GM18867 (cell line): Measurements from ENCODE around the gene CALR.
"Not testable (repeated sequence)": the region's sequence is repeated elsewhere in the genome, so short reads cannot be mapped to it uniquely, and the experiment has no call there.

Source experiments
- ATAC-seq: cut with Tn5 transposase; IDR thresholded peaks from one replicate; pipeline ENCODE4 v1.9.1; 2021; ENCODE audit warnings: mild to moderate bottlenecking, moderate library complexity; ENCODE audit not compliant: unreplicated experiment

The CALR gene

DNA sequence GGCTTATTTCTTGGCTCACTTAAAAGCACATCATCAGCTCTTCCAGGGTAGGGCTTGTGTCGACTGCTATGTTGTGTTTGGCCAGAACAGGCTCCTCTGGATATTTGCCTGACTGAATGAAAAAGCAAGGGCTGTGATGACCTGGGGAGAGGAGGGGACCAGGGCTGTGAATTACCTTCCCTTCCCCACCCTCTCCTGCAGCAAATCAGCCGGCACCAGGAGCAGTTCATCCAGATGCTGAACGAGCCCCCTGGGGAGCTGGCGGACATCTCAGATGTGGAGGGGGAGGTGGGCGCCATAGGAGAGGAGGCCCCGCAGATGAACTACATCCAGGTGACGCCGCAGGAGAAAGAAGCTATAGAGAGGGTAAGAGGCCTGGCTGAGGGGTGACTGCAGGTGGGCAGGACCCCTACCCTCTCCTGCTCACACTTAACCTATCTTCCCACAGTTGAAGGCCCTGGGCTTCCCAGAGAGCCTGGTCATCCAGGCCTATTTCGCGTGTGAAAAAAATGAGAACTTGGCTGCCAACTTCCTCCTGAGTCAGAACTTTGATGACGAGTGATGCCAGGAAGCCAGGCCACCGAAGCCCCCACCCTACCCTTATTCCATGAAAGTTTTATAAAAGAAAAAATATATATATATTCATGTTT, 14.2 kb downstream of the CALR start:
- no peak for ATAC-seq

DNA sequence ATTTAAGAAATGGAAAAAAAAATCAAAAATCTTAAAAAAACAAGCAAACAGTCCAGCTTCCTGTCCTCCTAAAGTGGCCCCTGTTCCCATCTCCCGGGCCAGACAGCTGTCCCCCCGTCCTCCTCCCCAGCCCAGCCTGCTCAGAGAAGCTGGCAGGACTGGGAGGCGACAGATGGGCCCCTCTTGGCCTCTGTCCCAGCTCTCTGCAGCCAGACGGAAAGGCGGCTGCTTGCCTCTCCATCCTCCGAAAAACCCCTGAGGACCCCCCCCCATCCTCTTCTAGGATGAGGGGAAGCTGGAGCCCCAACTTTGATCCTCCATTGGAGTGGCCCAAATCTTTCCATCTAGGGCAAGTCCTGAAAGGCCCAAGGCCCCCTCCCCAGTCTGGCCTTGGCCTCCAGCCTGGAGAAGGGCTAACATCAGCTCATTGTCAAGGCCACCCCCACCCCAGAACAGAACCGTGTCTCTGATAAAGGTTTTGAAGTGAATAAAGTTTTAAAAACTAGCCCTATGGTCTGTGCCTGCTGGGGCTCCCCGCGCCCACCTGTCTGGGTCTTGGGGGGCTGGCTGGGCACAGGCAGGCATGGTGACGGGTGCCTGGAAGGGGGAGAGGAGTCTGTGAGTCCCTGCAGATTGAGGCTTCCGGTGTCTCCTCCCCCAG, 14.9 kb downstream of the CALR start:
- ATAC-seq, result no peak

DNA sequence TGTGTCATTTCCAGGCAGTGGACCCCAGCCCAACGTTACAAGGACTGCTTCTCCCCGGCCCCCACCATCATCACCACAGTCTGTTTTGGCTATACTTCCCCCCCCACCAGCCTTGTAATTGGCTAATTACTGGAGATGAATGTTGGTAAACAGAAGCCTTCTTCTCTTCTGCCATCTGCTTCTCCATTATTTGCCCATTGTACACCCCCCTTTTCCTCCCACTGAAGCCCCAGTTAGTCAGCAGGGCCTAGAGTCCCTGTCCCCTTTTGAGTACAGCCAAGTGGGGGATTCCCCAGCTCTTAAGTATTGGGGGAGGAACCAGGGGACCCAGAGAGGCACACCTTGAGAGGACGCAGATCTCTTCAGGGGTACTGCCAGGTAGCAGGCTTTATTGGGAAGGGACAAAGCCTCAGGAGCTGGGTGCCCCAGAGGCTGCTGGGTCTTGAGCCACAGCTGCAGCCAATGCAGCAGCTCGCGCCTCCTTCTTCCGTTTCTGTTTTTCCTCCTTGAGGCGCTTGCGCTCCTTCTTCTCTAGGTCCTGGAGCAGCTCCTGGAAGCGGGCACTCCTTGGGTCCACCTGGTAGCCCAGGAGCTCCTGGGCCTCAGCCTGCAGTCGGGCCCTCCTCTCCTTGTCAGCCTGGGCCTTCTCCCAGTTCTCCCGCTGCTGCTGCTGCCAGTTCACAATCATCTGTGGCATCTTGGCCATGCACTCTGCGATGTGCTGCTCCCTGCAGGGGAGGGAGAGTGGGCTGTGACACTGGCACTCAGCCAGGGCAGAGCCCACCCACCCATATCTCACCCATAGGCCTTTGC, 15.6 kb downstream of the CALR start:
- no peak for ATAC-seq

DNA sequence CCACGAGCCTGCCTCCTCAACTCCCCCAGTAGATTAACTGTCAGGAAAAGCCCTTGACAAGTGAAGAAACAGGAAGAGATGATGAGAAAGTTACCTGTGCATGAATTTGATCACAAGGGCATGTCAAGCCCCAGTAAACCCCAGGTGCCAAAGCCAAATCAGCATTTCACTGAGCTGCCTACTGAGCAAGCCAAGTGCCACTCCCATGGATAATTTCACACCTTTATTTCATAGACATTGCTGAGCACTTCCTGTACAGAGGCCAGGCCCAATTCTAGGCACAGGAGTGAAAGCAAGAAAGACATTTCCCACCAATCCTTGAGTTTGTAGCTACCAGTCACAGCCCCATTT, 16.2 kb downstream of the CALR start:
- no peak for ATAC-seq

DNA sequence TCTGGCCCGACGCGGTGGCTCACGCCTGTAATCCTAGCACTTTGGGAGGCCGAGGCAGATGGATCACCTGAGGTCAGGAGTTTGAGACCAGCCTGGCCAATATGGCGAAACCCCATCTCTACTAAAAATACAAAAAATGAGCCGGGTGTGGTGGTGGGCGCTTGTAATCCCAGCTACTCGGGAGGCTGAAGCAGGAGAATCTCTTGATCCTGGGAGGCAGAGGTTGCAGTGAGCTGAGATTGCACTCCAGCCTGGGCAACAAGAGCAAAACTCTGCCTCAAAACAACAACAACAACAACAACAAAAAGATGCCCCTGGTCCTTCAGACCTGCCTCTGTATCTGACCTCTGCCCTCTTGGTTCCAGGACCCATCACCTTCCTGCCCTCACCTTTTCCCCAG, 17.2 kb downstream of the CALR start:
- ATAC-seq, result not testable (repeated sequence)

DNA sequence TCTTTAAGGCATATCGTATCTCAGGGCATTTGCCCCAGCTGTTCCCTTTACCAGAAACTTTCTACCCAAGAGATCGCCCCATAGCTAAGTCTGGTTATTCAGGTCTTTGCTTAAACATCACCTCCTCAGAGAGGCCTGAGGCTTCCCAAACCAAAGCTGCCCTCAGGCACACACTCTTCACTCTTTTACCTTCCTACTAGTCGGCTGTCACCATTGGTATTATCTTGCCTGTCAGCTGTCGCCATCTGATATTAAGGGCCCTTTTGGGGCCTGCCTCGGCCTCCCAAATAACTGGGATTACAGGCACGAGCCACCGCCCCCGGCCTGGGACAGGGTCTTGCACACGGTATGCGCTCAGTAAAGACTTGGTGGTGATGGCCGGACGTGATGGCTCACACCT, 17.6 kb downstream of the CALR start:
- ATAC-seq, result no peak

DNA sequence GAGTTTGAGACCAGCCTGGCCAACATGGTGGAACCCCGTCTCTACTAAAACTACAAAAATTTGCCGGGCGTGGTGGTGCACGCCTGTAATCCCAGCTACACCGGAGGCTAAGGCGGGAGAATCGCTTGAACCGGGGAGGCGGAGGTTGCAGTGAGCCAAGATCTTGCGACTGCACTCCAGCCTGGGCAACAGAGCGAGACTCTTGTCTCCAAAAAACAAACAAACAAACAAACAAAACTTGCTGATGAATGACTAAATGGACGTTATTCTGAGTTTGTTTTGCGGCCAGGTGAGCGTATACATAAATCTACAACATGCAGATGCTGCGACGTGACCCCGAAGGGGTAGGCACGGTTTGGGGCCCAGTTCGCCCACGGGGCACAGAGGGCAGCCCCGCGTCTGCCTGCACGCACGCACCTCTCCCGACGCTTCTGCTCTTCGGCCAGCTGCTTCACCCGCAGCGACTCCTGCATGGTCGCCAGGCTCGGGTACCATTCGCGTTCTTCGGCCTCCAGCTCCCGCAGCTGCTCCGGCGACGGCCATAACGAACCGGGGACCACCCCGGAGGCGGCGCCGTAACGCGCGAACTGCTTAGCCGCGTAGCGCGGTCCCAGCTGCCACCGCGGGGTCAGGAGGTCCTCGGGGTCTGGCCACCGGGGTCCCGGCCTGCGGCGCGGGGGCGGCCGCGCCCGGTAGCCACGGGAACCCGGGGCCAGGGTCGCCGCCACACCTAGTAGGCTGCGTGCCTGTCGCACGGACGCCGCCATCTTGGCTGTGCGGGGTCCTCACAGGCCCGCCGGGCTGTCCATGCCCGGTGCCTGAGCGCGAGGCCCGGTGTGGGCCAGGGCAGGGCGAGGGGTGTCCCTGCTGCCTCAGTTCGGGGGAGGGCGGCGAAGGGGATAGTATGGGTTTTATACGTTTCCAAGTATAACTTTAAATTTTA, 18.3 kb downstream of the CALR start, which contains the start of gene GADD45GIP1:
Gene GADD45GIP1, minus strand, starts transcription at position 778 of the 943 bp plus-strand sequence. Its CDS starts 11 bp downstream, at position 767.
- peak; percentile 67 for ATAC-seq

DNA sequence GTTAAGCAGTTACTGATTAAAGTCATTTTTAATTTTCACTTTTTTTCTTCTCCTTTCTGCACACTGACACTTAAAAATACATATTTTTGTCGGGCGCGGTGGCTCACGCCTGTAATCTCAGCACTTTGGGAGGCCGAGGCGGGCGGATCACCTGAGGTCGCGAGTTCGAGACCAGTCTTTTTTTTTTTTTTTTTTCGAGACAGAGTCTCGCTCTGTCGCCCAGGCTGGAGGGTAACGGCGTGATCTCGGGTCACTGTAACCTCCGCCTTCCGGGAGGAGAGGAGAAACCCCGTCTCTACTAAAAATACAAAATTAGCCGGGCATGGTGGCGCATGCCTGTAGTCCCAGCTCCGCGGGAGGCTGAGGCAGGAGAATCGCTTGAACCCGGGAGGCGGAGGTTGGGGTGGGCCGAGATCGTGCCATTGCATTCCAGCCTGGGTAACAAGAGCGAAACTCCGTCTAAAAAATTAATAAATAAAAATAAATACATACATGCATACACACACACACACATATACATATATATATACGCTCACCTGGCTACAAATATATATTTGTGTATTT, 19.1 kb downstream of the CALR start:
- ATAC-seq, result not testable (repeated sequence)

DNA sequence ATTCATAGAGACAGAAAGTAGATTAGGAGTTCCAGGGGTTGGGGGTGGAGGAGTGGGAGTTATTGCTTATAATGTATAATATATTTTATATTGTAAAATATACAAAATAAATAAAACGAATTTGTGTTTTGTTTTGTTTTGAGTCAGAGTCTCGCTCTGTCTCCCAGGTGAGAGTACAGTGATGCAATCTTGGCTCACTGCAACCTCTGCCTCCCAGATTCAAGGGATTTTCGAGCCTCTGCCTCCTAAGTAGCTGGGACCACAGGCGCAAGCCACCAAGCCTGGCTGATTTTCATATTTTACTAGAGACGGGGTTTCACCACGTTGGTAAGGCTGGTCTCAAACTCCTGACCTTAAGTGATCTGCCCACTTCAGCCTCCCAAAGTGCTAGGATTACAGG, 21.1 kb downstream of the CALR start:
- no peak for ATAC-seq

DNA sequence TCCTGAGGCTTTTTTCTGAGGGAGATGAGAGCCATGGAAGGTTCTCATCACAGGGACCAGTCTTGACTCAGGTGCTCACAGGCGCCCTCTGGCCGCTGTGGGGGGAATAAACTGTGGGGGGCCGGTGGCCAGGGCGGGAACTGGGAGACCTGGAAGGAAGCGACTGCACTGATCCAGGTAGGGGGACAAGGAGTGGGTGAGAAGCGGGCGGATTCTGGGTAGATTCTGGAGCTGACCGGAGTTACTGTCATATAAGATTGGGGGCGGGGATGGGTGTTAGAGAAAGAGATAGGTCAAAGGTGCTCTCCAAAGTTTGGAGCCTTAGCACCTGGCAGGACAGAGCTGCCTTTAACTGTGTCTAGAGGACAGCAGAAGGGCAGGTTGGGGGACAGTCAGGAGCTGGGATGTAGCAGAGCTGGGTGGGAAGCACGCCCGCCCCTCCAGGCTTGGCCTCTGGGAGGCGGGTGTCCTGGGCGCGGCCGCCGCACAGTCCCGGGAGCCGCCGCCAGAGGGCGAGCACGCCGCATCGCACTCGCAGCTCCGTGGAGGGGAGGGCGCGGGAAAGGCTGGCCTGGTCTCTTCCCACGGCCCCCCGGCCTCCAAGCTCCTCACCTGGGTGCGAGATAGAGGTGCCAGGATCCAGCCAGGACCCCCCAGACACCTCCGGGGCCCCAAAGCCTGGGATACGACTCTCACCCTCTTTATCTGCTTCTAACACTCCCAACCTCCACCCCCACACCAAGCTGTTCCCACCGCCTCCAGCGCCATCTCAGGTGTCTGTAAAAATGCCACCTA, 26.8 kb downstream of the CALR start:
- ATAC-seq, result peak; percentile 66

DNA sequence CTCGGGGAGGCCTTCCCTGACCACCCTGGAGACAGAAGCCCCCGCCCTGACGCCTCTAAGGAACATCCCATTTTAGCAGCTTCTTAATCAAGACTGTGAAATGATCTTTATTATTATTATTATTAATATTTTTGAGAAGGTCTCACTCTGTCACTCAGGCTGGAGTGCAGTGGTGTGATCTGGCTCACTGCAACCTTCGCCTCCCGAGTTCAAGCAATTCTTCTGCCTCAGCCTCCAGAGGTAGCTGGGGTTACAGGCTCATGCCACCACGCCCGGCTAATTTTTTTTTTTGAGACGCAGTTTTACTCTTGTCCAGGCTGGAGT, 27.4 kb downstream of the CALR start:
- no peak for ATAC-seq

DNA sequence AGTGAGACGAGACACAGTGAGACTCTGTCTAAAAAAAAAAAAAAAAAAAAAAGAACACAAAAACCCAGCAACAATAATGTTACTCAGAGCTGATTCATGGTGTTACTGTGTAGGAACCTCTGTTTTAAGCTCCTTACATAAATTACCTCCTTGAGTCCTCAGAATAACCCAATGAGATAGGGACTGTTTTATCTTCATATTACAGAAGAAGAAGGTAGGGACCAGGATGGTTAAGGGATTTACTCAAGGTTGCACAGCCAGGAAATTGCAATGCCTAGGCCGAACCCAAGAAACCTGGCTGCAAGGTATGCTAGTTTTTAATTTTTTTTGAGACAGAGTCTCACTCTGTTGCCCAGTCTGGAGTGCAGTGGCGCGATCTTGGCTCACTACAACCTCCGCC, 29.5 kb downstream of the CALR start:
- no peak for ATAC-seq

DNA sequence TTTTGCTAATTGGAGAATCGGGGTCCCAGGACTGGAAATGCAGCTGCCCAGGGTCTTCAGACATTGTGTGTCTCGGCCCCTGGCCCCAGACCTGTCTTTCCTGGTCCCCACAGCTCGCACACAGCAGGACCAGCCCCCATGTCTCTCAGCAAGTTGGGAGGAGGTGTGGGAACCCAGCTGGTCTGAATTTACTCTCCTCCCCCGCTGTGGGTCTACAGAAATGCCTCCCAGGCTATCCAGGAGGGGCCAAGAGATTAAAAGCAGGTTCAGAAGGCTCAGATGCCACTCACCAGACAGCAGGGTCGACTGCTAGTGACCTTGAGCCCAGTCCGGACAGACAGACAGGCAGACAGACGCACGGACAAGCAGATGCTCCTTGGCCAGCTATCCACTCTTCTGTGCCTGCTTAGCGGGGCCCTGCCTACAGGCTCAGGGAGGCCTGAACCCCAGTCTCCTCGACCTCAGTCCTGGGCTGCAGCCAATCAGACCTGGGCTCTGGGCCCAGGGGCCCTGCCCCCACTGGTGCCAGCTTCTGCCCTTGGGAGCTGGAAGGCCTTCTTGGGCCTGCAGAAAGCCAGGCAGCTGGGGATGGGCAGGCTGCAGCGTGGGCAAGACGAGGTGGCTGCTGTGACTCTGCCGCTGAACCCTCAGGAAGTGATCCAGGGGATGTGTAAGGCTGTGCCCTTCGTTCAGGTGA, 31.0 kb downstream of the CALR start, which contains the start of gene DAND5:
Gene DAND5, plus strand, starts transcription at position 285 of the 697 bp plus-strand sequence. Its CDS starts 85 bp downstream, at position 370.
- ATAC-seq, result no peak

DNA sequence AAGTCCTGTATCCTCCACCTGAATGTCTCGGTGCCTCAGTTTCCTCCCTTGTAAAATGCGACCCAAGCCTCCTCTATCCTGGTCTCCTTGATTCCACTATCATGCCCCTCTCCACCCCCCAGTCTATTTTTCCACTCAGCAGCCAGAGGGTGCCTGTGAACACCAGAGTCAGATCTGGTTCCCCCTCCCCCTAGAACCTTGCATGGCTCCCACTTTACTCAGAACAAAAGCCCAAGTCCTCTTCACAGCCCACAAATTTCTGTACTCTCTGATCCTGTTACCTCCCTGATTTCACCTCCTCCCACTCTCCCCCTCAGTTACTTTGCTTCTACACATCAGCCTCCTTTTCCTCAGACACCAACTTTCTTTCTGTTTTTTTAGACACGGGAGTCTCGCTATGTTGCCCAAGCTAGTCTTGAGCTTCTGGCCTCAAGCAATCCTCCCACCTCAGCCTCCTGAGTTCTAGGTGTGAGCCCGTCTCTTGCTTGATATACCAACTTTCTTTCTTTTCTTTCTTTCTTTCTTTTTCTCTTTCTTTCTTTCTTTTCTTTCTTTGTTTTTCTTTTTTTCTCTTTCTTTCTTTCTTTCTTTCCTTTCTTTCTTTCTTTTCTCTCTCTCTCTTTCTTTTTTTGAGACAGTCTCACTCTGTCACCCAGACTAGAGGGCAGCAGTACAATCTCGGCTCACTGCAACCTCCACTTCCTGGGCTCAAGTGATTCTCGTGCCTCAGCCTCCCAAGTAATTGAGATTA, 31.8 kb downstream of the CALR start:
- no peak for ATAC-seq

DNA sequence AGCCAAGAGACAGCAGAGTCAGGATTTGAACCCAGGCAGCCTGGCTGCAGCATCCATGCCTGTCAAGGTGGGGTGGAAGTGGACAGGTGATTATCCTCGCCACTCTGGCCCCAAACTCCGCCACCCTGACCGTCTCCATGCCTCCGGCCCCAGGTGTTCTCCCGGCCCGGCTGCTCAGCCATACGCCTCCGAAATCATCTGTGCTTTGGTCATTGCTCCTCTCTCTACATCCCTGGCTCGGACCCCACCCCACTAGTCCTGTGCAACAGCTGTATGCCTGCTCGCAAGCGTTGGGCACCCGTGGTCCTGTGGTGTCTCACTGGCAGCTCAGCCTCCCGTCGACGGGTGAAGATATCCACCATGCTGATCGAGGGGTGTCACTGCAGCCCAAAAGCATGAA, 34.8 kb downstream of the CALR start:
- ATAC-seq, result no peak

DNA sequence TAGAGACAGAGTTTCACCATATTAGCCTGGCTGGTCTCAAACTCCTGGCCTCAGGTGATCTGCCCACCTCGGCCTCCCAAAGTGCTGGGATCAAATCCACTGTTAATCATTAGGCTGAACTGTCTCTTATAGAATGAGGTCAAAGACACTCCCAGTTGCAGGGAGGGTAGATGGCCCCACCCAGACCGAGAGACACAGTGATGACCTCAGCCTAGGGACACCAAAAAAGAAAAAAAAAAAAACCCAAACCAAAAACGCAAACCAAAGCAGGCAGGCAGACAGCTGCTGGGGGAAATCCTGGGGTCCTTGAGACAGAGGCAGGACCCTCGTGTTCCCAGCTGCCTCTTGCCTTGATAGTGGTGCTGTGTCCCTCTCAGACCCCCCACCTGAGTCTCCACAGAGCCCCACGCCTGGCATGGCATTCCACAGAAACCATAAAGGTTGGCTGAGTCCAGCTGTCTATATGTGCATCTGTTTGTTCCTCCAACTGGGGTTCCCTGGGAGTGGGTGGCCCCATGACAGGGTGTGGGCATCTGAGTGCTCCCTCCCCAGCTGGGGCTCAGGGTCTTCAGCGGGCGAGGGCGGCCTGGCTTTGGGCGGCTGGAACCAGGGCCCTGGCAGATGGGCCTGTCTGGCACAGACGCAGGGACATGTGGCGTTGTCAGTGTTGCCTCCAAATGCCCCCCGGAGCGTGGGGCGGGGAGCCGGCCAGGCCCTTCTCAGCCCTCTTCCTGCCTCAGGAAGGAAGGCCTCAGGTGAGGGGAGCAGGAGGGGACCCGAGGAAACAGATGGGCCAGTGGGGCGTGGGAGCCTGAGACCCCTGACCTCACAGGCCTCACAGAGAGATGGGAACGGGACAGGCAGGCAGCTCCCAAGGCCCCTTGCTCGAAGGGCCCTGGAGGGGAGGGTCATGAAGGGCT, 36.2 kb downstream of the CALR start:
- ATAC-seq, result no peak

DNA sequence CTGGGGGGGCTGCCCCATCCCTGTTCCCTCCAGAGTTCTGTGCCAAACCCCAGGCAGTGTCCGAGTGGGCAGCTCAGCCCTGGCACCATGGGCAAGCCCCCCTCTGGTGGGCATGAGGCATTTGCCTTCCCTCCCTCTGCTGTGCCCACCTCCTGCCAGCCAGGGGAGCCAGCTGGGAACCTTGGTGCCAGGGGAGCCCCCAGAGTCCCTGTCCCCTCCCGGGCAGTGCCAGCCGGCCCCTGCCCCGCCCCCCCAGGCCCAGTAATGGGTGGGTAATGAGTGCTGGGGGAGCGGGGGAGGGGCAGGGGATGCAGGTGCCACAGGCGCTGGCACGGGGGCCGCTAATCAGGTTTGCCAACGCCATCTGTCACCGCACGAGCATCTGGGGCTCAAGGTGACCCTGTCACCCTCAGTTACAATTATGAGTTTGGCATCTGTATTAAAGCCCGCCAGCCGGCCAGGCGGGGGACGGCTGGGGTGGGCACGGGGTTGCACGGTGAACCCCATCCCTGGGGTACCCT, 36.9 kb downstream of the CALR start:
- ATAC-seq, result no peak
